PC-9 (cell line): Measurements from ENCODE around the gene CA11. TPM values are rescaled to one million over a fixed set of nuclear protein-coding genes. Genes with fewer than 3 reads are reported as not detected.

Source experiments
- BruUV-seq: library from RNA; stranded (reverse); fragments of 400-500 nt; replicated peaks from 2 replicates; lab custom pipeline; 2021; lab: Mats Ljungman, UMichigan
- CTCF ChIA-PET: fragments of 300-600 bp; sonication (Branson Sonifier 250); formaldehyde crosslinking; loops from one replicate; lab custom pipeline; 2022; ENCODE audit warnings: antibody characterized with exemption; lab: Charles Lee
- POLR2A ChIA-PET: fragments of 300-600 bp; sonication (Branson Sonifier 250); formaldehyde crosslinking; loops from one replicate; lab custom pipeline; 2022; ENCODE audit warnings: antibody characterized with exemption; ENCODE audit not compliant: unreplicated experiment; lab: Charles Lee
- DNase-seq, 2 experiments: peaks; one replicate each; pipeline versions ENCODE4 v3.0.0 to v3.0.0-alpha.2; 2015 to 2022; ENCODE audit warnings: mixed read lengths in 1 of 2
- H2AFZ ChIP-seq: fragments of 200-600 bp; sonication (generic); 2 replicates; pipeline ENCODE4 v1.8.1; 2017; ENCODE audit warnings: antibody characterized with exemption
- H3F3A ChIP-seq: fragments of 200-600 bp; sonication (generic); 2 replicates; pipeline ENCODE4 v1.8.1; 2017; ENCODE audit warnings: antibody characterized with exemption, mild to moderate bottlenecking, low read depth; ENCODE audit not compliant: insufficient read depth
- H3K27ac ChIP-seq: fragments of 200-600 bp; sonication (generic); 2 replicates; pipeline ENCODE4 v1.6.1; 2016; ENCODE audit warnings: mixed run types
- H3K27me3 ChIP-seq: fragments of 200-600 bp; sonication (generic); 2 replicates; pipeline ENCODE4 v1.6.1; 2016; ENCODE audit warnings: low read depth, mixed run types; ENCODE audit not compliant: insufficient read depth
- H3K36me3 ChIP-seq: fragments of 200-600 bp; sonication (generic); 2 replicates; pipeline ENCODE4 v1.6.1; 2016; ENCODE audit warnings: low read depth, mixed run types
- H3K4me1 ChIP-seq: fragments of 200-600 bp; sonication (generic); replicated peaks from 2 replicates; pipeline ENCODE4 v1.6.1; 2016; ENCODE audit warnings: mixed run types; ENCODE audit not compliant: insufficient read depth
- H3K4me2 ChIP-seq: fragments of 200-600 bp; sonication (generic); 2 replicates; pipeline ENCODE4 v1.6.1; 2017; ENCODE audit warnings: mixed run types
- H3K4me3 ChIP-seq: fragments of 200-600 bp; sonication (generic); 2 replicates; pipeline ENCODE4 v1.6.1; 2016; ENCODE audit warnings: mixed run types
- H3K79me2 ChIP-seq: fragments of 200-600 bp; sonication (generic); 2 replicates; pipeline ENCODE4 v1.6.1; 2017; ENCODE audit warnings: low read depth, mixed run types
- H3K9me2 ChIP-seq: fragments of 200-600 bp; sonication (generic); 2 replicates; pipeline ENCODE4 v1.8.1; 2017; ENCODE audit warnings: mild to moderate bottlenecking; ENCODE audit not compliant: insufficient read depth
- H3K9me3 ChIP-seq: fragments of 200-600 bp; sonication (generic); 2 replicates; pipeline ENCODE4 v1.8.1; 2016; ENCODE audit warnings: low read depth; ENCODE audit not compliant: insufficient read depth
- H4K20me1 ChIP-seq: fragments of 200-600 bp; sonication (generic); 2 replicates; pipeline ENCODE4 v1.8.1; 2017; ENCODE audit not compliant: insufficient read depth
- CTCF ChIP-seq: fragments of 200-600 bp; sonication (generic); conservative IDR thresholded peaks from 2 replicates; pipeline ENCODE4 v1.6.1; 2017; ENCODE audit warnings: mixed run types, antibody characterized with exemption, mild to moderate bottlenecking, moderate library complexity
- EZH2 ChIP-seq: fragments of 200-600 bp; sonication (generic); IDR thresholded peaks from 2 replicates; pipeline ENCODE4 v1.8.0; 2017; ENCODE audit warnings: antibody characterized with exemption, low read depth
- intact Hi-C: fragments of 100-400 bp; cut with micrococcal nuclease; formaldehyde crosslinking; loops from one replicate; pipeline ENCODE4 v1.10.0; 2022; ENCODE audit not compliant: unreplicated experiment
- total RNA-seq: library from RNA; stranded (reverse); gene quantifications from 2 replicates; pipeline ENCODE4 v1.2.3, GENCODE V29; 2021

Gene CA11
- total RNA-seq, 1 experiment from 2014 or later = 11.0 TPM

GRCh38 chr19:48616041-48616436 is 29.9 kb downstream of the CA11 start:
- ChIA-PET POLR2A (no interaction called here), CTCF (no interaction called here)
- no TSS peak for BruUV-seq
- Histone ChIP-seq H3K27me3 (no peaks in the 10 kb centered on the region), H3K79me2 (peaks cover 48% of the 10 kb centered on the region), H2AFZ (no peak overlapping the region), H4K20me1 (peaks cover 34% of the 10 kb centered on the region), H3K4me1 (peaks cover 49% of the 10 kb centered on the region), H3K4me2 (peak overlapping the region; percentile 94), H3F3A (peaks cover 78% of the 10 kb centered on the region), H3K27ac (peak overlapping the region; percentile 91), H3K4me3 (peak overlapping the region; percentile 92; the same call in 1 of the 2 replicates), H3K9me3 (no peaks in the 10 kb centered on the region), H3K9me2 (no peaks in the 10 kb centered on the region), H3K36me3 (peaks cover 35% of the 10 kb centered on the region)
- intact Hi-C loops = no loop called here
- TF ChIP-seq CTCF (no peak), EZH2 (no peak)
- no peak for DNase-seq

- POLR2A ChIA-PET = no interaction called here
- Histone ChIP-seq H3K9me2 (no peaks in the 10 kb centered on the region), H3K27me3 (no peaks in the 10 kb centered on the region), H4K20me1 (peaks cover 34% of the 10 kb centered on the region), H3K9me3 (no peaks in the 10 kb centered on the region), H3K4me1 (peaks cover 49% of the 10 kb centered on the region), H3K36me3 (peaks cover 35% of the 10 kb centered on the region), H3K4me2 (peak overlapping the region; percentile 94), H3K79me2 (peaks cover 48% of the 10 kb centered on the region), H3K4me3 (peak overlapping the region; percentile 92), H3F3A (peaks cover 78% of the 10 kb centered on the region), H3K27ac (peak overlapping the region; percentile 91), H2AFZ (no peak overlapping the region)
- DNase-seq = no peak
- no peak for TF ChIP-seq EZH2
- no peak for TF ChIP-seq CTCF
- intact Hi-C loops = loop anchor here (2.0 kb wide), 1 partner anchor 27 kb away; no protein-coding TSS in a partner anchor
- CTCF ChIA-PET = interaction anchor here (1.8 kb wide), 1 partner anchor 26 kb away, joined by 5 read pairs; no protein-coding TSS in a partner anchor
- no TSS peak for BruUV-seq
These were observed 30.6 kb downstream of the CA11 start for GRCh38 chr19:48615231-48616040.

- peaks cover 40% of the 10 kb centered on the region for H3K79me2 ChIP-seq
- peaks cover 34% of the 10 kb centered on the region for H4K20me1 ChIP-seq
- CTCF ChIA-PET = interaction anchor here (1.8 kb wide), 1 partner anchor 26 kb away, joined by 5 read pairs; no protein-coding TSS in a partner anchor
- H3K4me1 ChIP-seq = peaks cover 43% of the 10 kb centered on the region
- peak within 1 kb of the TSS; percentile 91 for H3K27ac ChIP-seq
- POLR2A ChIA-PET = interaction anchor here (0.5 kb wide), 1 partner anchor 265 kb away, joined by 19 read pairs; no protein-coding TSS in a partner anchor
- no peaks in the 10 kb centered on the region for H3K9me3 ChIP-seq
- DNase-seq = peak; percentile 95 to 96
- intact Hi-C loops = loop anchor here (2.0 kb wide), 1 partner anchor 26 kb away; no protein-coding TSS in a partner anchor
- H3K36me3 ChIP-seq = peaks cover 35% of the 10 kb centered on the region
- peak within 1 kb of the TSS; percentile 92 for H3K4me3 ChIP-seq
- H3K9me2 ChIP-seq = no peaks in the 10 kb centered on the region
- peak within 1 kb of the TSS; percentile 94 for H3K4me2 ChIP-seq
- no peaks in the 10 kb centered on the region for H3K27me3 ChIP-seq
- no peak for TF ChIP-seq CTCF
- TF ChIP-seq EZH2 = no peak
- BruUV-seq = no TSS peak
- peaks cover 70% of the 10 kb centered on the region for H3F3A ChIP-seq
- no peak within 1 kb of the TSS for H2AFZ ChIP-seq
These were observed 31.4 kb downstream of the CA11 start, which contains the start of gene FAM83E for GRCh38 chr19:48614436-48615230. Gene FAM83E (minus strand): TSS chr19:48615076. CDS start chr19:48613372, 1,704 bp downstream.
